AG09319 (cell line): ENCODE measurements around the gene BFSP1.
A peak's percentile ranks its signal among the peaks of the same experiment; 100 is the strongest.

ENCODE experiments used
- DNase-seq: peaks from one replicate; pipeline ENCODE4 v3.0.0-alpha.2; 2010; ENCODE audit warnings: low read depth; ENCODE audit errors: extremely low read depth
- TF ChIP-seq, protein P1 (sequence below): IDR thresholded peaks from 2 replicates; pipeline ENCODE4 v1.5.1; 2011; ENCODE audit warnings: low read depth, mild to moderate bottlenecking, inconsistent platforms, low read length, moderate library complexity

The BFSP1 gene

GRCh38 chr20:17556837-17557674 is 25.9 kb upstream of the BFSP1 start:
- TF ChIP-seq, protein P1, sequence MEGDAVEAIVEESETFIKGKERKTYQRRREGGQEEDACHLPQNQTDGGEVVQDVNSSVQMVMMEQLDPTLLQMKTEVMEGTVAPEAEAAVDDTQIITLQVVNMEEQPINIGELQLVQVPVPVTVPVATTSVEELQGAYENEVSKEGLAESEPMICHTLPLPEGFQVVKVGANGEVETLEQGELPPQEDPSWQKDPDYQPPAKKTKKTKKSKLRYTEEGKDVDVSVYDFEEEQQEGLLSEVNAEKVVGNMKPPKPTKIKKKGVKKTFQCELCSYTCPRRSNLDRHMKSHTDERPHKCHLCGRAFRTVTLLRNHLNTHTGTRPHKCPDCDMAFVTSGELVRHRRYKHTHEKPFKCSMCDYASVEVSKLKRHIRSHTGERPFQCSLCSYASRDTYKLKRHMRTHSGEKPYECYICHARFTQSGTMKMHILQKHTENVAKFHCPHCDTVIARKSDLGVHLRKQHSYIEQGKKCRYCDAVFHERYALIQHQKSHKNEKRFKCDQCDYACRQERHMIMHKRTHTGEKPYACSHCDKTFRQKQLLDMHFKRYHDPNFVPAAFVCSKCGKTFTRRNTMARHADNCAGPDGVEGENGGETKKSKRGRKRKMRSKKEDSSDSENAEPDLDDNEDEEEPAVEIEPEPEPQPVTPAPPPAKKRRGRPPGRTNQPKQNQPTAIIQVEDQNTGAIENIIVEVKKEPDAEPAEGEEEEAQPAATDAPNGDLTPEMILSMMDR = no peak
- no peak for DNase-seq

DNA sequence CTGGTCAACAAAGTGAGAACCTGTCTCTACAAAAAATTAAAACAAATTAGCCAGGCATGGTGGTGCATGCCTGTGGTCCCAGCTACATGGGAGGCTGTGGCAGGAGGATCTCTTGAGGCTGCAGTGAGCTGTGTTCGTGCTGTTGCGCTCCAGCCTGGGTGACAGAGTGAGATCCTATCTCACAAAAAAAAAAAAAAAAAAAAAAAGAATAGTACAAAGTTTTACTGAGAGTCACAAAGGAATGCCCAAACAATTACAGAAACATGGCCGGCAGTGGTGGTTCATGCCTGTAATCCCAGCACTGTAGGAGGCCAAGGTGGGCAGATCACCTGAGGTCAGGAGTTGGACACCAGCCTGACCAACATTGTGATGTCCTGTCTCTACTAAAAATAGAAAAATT is 23.9 kb upstream of the BFSP1 start:
- DNase-seq = no peak
- TF ChIP-seq, protein P1 = no peak

DNA sequence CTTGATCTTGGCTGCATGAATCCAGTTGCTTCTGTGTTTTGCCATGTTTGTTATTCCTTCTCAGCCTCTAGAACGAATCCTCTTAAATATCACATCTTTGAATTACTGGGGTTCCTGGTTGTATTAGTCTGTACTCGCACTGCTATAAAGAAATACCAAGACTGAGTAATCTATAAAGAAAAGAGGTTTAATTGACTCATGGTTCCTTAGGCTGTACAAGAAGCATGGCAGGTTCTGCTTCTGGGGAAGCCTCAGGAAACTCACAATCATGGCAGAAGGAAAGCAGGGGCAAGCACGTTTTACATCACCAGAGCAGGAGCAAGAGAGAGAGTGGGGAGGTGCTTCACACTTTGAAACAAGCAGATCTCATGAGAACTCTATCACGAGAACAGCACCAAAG is 18.0 kb upstream of the BFSP1 start:
- no peak for DNase-seq
- TF ChIP-seq, protein P1 = no peak

DNA sequence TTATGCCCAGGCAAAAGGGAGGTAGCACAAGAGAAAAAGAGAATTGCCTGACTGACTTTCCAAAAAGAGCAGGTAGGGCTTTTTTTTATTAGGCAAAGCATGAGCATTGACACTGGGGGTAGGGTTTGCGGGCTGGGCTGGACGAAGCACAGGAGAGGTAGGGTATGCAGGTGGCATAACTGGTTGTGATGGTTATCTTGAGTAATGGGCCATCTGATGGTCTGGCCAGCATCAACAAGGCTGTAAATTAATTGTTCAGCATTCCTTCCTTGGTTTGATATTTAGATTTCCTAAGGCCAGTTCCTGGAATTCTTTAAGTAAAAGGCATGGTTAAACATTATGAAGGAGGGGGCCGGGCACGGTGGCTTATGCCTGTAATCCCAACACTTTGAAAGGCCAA is 13.9 kb upstream of the BFSP1 start:
- TF ChIP-seq, protein P1 = no peak
- no peak for DNase-seq

DNA sequence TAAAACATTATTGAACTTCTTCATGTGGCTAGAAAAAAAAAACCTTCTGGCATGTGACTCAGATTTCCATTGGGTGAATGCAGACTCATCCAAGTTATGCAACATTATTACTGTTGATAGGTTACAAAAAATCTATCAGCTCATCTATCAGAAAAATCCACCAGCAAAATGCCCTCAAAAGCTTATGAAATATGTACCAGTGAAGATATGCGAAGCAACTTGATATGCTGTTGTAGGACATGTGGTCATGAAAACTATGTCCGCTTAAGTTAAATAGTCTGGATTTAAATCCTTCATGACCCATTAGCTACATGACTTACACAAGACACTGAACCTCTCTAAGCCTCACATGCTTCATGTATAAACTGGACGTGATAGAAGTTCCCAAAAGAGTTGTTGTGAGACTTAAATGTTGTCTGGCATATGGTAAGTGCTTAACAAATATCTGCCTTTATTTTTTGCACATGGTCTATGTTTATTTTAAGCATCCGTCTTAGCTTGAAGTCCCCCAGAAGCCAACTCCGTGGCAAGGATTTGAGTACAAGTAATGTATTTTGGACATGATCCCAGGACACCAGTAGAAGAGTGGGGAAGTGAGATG is 12.5 kb upstream of the BFSP1 start:
- TF ChIP-seq, protein P1 = no peak
- DNase-seq = peak; percentile 60

GRCh38 chr20:17542993-17543412 is 11.8 kb upstream of the BFSP1 start:
- TF ChIP-seq, protein P1 = no peak
- peak; percentile 48 for DNase-seq

DNA sequence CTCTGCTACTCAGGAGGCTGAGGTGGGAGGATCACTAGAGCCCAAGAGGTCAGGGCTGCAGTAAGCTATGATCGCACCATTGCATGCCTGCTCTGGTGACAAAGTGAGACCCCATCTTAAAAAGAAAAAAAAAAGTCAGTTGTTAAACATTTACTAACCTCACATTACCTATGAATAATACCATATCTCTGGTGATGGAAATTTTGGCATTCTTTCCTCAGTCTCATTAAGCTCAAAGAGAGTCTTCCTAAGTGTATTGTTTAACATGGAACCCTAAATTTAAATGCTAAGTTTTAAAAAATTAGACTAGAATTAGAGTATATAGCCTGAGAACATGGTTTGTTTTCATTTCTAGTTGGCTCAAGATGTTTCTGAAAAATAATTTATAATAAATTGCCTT is 11.3 kb upstream of the BFSP1 start:
- TF ChIP-seq, protein P1 = no peak
- no peak for DNase-seq
